PC-3 (cell line): ENCODE measurements around the gene LFNG. TPM values are rescaled to one million over a fixed set of nuclear protein-coding genes. Genes with fewer than 3 reads are reported as not detected.

Source experiments
- ATAC-seq: fragments of 200-7000 bp; cut with Tn5 transposase; 2 replicates; pipeline ENCODE4 v1.9.1; 2020; ENCODE audit warnings: mild to moderate bottlenecking, moderate library complexity
- BruUV-seq: library from RNA; stranded (reverse); fragments of 400-500 nt; replicated peaks from 2 replicates; lab custom pipeline; 2021; lab: Mats Ljungman, UMichigan
- CTCF ChIA-PET: fragments of 300-600 bp; sonication (Branson Sonifier 250); formaldehyde crosslinking; loops from one replicate; lab custom pipeline; 2022; ENCODE audit warnings: antibody characterized with exemption; lab: Charles Lee
- POLR2A ChIA-PET: fragments of 300-600 bp; sonication (Branson Sonifier 250); formaldehyde crosslinking; loops from one replicate; lab custom pipeline; 2022; ENCODE audit warnings: antibody characterized with exemption; ENCODE audit not compliant: unreplicated experiment; lab: Charles Lee
- DNase-seq: peaks from one replicate; pipeline ENCODE4 v3.0.0-alpha.2; 2015
- H2AFZ ChIP-seq: fragments of 300-600 bp; sonication (generic); 2 replicates; pipeline ENCODE4 v1.6.0; 2016; ENCODE audit warnings: antibody characterized with exemption, low read length
- H3F3A ChIP-seq: fragments of 300-600 bp; sonication (generic); one replicate; pipeline ENCODE4 v1.6.0; 2017; ENCODE audit warnings: antibody characterized with exemption, low read length, control low read depth, mild to moderate bottlenecking; ENCODE audit not compliant: unreplicated experiment
- H3K27ac ChIP-seq: fragments of 300-600 bp; sonication (generic); 2 replicates; pipeline ENCODE4 v1.5.1; 2016; ENCODE audit warnings: mild to moderate bottlenecking, low read length
- H3K27me3 ChIP-seq: fragments of 300-600 bp; sonication (generic); 2 replicates; pipeline ENCODE4 v1.6.1; 2016; ENCODE audit warnings: low read length, mixed read lengths
- H3K36me3 ChIP-seq: fragments of 300-600 bp; sonication (generic); 2 replicates; pipeline ENCODE4 v1.6.1; 2016; ENCODE audit warnings: low read depth, mixed run types, low read length, mixed read lengths
- H3K4me1 ChIP-seq: fragments of 300-600 bp; sonication (generic); 2 replicates; pipeline ENCODE4 v1.5.1; 2016; ENCODE audit warnings: low read length; ENCODE audit not compliant: insufficient read depth
- H3K4me2 ChIP-seq: fragments of 300-600 bp; sonication (generic); 2 replicates; pipeline ENCODE4 v1.6.0; 2016; ENCODE audit warnings: low read length
- H3K4me3 ChIP-seq: fragments of 300-600 bp; sonication (generic); 2 replicates; pipeline ENCODE4 v1.5.1; 2016; ENCODE audit warnings: mild to moderate bottlenecking, low read length, mixed read lengths
- H3K79me2 ChIP-seq: fragments of 300-600 bp; sonication (generic); 2 replicates; pipeline ENCODE4 v1.6.1; 2017; ENCODE audit warnings: low read length, mixed read lengths
- H3K9ac ChIP-seq: fragments of 300-600 bp; sonication (generic); 2 replicates; pipeline ENCODE4 v1.6.0; 2016; ENCODE audit warnings: mild to moderate bottlenecking, low read length
- H3K9me2 ChIP-seq: fragments of 300-600 bp; sonication (generic); replicated peaks from 2 replicates; pipeline ENCODE4 v1.6.1; 2016; ENCODE audit warnings: mixed run types, low read length, mixed read lengths
- H3K9me3 ChIP-seq: fragments of 300-600 bp; sonication (generic); 2 replicates; pipeline ENCODE4 v1.6.1; 2016; ENCODE audit warnings: low read length, mixed read lengths
- H4K20me1 ChIP-seq: fragments of 300-600 bp; sonication (generic); 2 replicates; pipeline ENCODE4 v1.6.1; 2016; ENCODE audit warnings: low read length, mixed read lengths
- EZH2 ChIP-seq: fragments of 300-600 bp; sonication (generic); IDR thresholded peaks from one replicate; pipeline ENCODE4 v1.6.1; 2017; ENCODE audit warnings: antibody characterized with exemption, mild to moderate bottlenecking, low read length; ENCODE audit not compliant: unreplicated experiment
- EZH2phosphoT487 ChIP-seq: fragments of 300-600 bp; sonication (generic); IDR thresholded peaks from 2 replicates; pipeline ENCODE4 v1.6.1; 2018; ENCODE audit warnings: mild to moderate bottlenecking, antibody characterized with exemption, low read length, borderline replicate concordance
- intact Hi-C: fragments of 100-400 bp; cut with micrococcal nuclease; formaldehyde crosslinking; loops from 2 replicates; pipeline ENCODE4 v1.9.0; 2023
- total RNA-seq: library from RNA; depleted of rRNA; stranded (reverse); fragments of >200 nt; gene quantifications from 2 replicates; pipeline ENCODE4 v1.2.3, GENCODE V29; 2014
- TF ChIP-seq, protein P1 (sequence below): fragments of 300-600 bp; sonication (generic); conservative IDR thresholded peaks from 2 replicates; pipeline ENCODE4 v1.5.1; 2017; ENCODE audit warnings: antibody characterized with exemption, low read depth, mild to moderate bottlenecking, low read length

LFNG gene
- total RNA-seq, 1 experiment from 2014 or later, result 7.7 TPM

DNA sequence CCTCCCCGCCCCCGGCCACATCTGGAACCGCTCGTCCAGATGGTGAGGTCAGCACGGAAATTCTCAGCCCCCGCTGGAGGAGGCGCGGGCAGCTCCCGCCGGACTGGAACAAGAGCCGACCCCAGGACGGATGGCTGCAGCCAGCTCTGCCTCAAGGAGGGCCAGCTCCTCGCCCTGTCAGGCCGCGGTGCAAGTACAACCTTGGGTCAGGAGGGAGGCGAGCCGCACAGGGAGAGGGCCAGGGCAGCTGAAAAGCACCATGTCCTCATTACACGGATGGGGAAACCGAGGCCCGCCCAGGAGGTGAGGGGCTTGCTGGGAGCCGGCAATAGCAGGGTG is 39.5 kb upstream of the LFNG start:
- Histone ChIP-seq H3K4me3 (no peak overlapping the region), H3K9me3 (no peaks in the 10 kb centered on the region), H3K27me3 (no peaks in the 10 kb centered on the region), H2AFZ (no peak overlapping the region), H3F3A (no peaks in the 10 kb centered on the region), H3K79me2 (no peaks in the 10 kb centered on the region), H3K9ac (no peak overlapping the region), H3K4me2 (no peak overlapping the region), H3K4me1 (peaks cover 12% of the 10 kb centered on the region; the same call in 1 of the 2 replicates), H3K9me2 (no peaks in the 10 kb centered on the region), H3K36me3 (no peaks in the 10 kb centered on the region), H3K27ac (no peak overlapping the region), H4K20me1 (no peaks in the 10 kb centered on the region)
- ChIA-PET CTCF (no interaction called here), POLR2A (no interaction called here)
- intact Hi-C loops, result no loop called here
- no TSS peak for BruUV-seq
- no peak for ATAC-seq
- no peak for DNase-seq
- TF ChIP-seq EZH2phosphoT487 (no peak), EZH2 (no peak)
- TF ChIP-seq, protein P1, sequence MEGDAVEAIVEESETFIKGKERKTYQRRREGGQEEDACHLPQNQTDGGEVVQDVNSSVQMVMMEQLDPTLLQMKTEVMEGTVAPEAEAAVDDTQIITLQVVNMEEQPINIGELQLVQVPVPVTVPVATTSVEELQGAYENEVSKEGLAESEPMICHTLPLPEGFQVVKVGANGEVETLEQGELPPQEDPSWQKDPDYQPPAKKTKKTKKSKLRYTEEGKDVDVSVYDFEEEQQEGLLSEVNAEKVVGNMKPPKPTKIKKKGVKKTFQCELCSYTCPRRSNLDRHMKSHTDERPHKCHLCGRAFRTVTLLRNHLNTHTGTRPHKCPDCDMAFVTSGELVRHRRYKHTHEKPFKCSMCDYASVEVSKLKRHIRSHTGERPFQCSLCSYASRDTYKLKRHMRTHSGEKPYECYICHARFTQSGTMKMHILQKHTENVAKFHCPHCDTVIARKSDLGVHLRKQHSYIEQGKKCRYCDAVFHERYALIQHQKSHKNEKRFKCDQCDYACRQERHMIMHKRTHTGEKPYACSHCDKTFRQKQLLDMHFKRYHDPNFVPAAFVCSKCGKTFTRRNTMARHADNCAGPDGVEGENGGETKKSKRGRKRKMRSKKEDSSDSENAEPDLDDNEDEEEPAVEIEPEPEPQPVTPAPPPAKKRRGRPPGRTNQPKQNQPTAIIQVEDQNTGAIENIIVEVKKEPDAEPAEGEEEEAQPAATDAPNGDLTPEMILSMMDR, result no peak

DNA sequence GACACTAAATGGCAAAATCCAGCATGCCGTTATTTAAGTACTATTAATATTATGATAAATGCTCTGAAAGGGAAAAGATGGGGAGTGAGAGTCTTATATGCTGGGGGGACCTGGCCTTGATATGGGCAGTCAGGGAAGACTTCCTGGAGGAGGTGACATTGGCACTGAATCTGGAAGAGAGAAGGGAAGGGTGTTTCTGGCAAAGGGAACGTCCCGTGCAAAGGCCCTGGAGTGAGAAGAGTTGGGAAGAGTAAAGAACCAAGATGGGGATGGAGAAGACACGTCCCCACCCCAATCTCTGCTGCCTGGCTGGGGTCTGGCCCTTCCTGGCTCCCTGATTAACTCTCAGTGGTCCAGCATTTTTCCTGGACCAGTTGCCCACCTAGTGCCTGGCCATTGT is 38.4 kb upstream of the LFNG start:
- no peaks in the 10 kb centered on the region for H4K20me1 ChIP-seq
- no TSS peak for BruUV-seq
- no peak overlapping the region for H3K9ac ChIP-seq

More for the DNA sequence above, 38.4 kb upstream of the LFNG start:
- H3F3A ChIP-seq, result no peaks in the 10 kb centered on the region
- H2AFZ ChIP-seq, result no peak overlapping the region
- TF ChIP-seq EZH2 (no peak), EZH2phosphoT487 (no peak)
- TF ChIP-seq, protein P1, result no peak
- no peaks in the 10 kb centered on the region for H3K9me3 ChIP-seq
- no peak for DNase-seq
- no peak overlapping the region for H3K4me2 ChIP-seq
- no peaks in the 10 kb centered on the region for H3K27me3 ChIP-seq
- H3K36me3 ChIP-seq, result no peaks in the 10 kb centered on the region
- ChIA-PET CTCF (no interaction called here), POLR2A (interaction anchor here (0.5 kb wide), 1 partner anchor 152 kb away, joined by 4 read pairs; no protein-coding TSS in a partner anchor)
- H3K27ac ChIP-seq, result no peak overlapping the region
- intact Hi-C loops, result no loop called here
- H3K4me1 ChIP-seq, result peaks cover 12% of the 10 kb centered on the region; the same call in 1 of the 2 replicates
- no peaks in the 10 kb centered on the region for H3K79me2 ChIP-seq
- no peak overlapping the region for H3K4me3 ChIP-seq
- H3K9me2 ChIP-seq, result no peaks in the 10 kb centered on the region
- no peak for ATAC-seq
